NCI-H2227 (cell line): ENCODE measurements around the gene STX8.

Experiments used
- DNase-seq: peaks from one replicate; lab custom pipeline; 2025; ENCODE audit not compliant: unreplicated experiment; lab: John Stamatoyannopoulos, UW

The STX8 gene

DNA sequence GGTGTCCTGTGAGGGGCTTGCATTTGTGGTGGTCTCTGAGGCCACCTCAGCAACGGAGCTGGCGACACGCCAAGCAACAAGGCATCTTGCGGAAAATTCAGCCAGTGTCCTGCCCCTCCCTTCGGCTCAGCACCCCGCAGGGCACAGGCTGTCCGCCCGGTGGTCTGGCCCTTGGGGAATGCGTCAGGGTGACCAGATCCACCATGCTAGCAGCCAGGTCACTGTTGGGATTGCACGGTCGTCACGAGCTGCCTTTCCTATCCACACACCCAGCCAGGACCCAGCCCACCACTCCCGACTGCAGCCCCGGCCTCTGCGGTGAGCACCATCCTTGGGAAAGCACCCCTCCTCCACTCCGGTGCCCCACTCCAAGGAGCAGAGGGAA, 333.1 kb downstream of the STX8 start:
- DNase-seq, result no peak

DNA sequence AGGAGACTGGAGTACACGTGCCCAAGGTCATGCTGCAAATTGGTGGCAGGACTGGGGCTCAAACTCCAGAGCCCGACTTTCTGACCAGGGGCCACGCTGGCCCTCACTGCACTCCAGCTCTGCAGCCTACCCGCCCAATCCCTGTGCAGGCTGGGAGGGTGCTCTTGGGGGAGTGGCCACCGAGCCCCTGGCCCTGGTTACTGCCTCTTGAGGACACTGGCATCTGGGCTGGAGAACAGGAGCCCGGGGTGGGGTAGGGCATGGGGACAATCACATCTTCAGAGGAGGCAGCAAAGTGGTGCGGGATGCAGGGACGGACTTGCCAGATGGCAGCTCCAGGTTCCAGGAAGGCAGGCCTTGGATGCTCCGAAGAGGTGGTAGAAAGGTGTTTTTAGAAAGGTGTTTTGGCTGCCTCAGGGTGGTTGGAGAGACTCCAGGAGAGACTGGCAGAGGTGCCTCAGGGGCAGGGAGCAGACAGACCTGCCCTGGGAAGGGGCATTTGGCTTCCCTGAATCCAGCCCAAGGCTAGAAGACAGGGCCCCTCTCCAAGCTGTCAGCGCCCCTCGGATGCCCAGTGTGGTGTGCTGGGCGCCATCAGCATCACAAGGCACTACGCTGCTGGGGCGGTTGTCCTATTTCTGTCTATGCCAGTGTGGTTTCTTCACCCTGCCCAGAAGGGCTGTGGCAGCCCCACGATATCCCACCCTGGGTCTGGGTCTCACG, 333.7 kb downstream of the STX8 start:
- DNase-seq, result no peak

DNA sequence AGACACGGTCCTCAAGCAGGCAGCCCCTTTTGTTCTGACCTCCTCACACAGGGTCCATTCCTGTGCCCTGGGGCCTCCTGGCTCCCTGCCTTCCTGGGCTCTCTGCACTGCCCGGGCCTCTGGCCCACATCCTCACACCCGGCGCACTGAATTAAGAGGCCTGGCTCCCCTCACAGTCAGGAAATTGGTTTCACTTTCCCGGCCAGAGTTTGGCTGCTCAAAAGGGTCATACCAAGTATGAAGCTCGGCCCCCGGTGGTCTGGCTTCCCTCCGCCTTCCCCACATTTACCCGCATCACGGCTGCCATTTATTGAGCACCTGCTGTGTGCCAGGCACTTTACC, 334.3 kb downstream of the STX8 start:
- DNase-seq, result no peak

DNA sequence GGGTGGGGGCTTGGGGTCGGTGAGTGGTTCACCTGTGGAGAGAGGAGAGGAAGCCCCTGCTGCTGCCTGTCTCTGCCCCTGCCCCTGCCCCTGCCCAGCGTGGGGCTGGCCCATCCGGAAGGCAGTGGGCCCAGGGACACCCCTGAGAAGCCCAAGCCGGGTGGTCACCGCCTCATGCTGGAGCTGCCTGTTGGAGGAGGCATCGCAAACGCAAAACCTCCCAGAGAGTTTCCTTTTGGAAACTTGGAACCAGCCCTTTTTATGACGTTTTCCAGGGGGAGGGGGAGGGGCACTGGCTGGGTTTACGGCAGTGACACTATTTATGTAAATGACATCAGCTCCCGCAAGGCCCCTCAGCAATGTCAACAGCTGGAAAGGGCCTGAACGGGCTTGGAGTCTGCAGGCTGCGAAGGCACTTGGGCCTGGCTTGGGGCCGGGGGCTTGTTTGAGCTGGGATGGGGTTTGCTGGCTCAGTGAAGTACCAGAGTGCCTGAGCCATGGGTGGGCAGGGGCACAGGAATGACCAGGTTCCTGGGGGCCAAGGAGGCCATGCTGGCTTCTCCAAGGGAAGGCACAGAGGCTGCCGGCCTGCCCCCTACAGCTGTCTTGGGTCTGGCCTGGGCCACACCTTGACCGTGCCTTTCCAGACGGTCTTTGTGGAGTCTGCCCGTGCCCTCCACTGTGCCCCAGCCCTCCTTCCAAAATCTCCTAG, 334.8 kb downstream of the STX8 start:
- DNase-seq, result peak; percentile 34

DNA sequence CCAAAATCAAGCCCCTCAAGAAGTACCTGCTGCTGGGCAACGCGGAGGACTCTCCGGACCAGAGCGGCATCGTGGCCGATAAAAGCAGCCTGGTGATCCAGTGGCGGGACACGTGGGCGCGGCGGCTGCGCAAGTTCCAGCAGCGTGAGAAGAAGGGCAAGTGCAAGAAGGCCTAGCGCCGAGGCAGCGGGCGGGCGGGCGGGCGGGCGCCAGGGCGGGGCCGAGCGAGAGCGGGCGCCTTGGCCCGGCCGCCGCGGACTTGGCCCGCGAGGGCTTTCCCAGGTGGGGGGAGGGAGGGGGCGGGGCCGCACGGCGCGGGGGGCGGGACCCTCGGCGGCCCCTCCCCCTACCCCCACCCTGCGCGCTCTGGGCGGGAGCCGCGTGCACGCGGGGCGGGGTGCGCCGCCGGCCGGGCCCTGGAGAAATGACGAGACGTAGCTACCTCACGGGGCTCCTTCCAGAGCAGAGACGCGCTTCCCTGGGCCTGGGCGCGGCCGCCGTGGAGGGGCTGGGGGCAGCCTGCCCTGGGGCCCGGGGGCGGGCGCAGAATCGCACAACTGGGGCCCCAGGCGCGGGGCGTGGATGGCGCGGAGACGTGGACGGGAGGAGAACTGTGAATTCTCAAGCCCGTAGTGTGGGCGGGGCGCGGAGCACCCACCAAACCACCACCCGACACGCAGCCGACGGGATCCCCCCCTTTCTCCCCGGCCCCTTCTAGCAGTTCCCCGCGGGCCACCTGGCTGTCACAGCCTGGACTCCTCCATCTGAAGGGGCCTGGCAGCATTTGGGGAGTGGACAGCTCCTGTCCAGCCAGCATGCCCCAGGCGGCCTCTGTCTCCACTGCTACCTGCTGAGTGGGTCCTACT, 335.6 kb downstream of the STX8 start:
- DNase-seq, result peak; percentile 68

- no peak for DNase-seq
Observed at GRCh38 chr17:9239246-9239792, 336.3 kb downstream of the STX8 start.

DNA sequence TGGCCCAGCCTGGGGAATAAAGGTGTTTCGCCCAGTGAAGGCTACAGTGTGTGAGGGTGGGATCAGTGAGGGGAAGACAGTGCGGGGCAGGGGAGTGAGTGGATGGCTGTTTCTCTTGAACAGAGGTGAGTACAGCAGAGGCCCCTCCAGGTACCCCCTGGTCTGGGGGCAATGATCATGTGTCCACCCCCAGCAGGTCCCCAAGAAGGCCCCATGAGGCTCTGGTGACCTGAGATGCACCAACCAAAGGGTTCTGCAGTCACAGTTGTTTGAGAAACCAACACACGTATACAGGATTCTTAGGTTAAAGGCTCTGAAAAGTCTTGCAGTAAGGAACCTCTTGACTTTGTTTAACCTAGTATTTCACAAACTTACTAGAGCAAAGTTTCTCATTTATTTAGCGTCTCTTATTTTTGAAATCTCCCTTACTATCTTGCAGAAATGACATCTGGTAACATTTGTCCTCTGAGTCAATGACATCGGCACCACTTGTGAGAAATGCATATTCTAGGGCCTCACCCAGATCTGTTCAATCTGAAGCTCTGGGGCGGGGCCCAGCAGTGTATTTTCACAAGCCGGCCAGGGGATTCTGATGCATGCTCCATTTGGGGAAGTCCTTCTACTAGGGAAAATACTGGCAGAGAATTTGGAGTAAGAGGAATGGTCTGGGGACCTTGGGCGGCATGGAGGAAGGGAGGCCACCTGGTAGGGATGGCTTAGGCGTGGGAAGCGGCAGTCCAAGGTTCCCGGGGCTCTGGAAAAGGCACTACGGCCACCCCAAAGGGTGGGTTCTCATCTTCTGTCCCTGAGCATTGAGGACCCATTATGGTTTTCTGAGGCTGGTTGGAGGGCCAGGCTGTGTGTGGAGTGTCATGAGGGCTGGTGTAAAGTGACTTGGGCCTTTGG, 337.0 kb downstream of the STX8 start:
- DNase-seq, result no peak

DNA sequence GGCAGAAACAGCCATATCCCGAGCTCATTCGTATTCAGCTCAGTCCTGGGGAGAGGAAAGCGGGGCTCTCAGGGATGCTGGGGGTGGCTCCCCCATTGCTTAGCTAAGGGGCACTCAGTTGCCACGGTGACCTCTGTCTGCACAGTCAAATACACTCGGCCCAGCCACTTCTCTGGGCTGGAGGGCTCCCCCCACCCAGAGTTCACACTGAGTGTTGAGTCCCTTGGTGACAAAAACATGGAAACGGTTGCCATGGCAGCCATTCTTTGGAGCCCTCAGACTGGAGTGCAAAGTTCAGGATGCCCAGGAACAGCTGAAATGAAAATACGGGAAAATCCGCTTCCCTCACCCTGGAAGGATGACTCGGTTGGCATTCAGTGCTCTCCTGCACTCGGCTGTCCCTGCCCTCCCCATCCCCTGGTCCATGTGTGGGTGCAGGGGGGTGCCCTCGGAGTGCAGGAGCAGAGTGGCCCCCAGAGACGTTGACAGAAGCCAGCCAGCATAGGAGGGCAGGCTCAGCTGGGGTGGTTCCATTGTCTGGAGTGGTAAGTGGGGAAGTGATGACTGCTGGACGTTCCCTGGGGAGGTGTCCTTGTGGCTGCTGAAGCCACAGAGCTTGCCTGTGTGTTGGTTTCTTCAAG, 337.8 kb downstream of the STX8 start:
- peak; percentile 18 for DNase-seq

DNA sequence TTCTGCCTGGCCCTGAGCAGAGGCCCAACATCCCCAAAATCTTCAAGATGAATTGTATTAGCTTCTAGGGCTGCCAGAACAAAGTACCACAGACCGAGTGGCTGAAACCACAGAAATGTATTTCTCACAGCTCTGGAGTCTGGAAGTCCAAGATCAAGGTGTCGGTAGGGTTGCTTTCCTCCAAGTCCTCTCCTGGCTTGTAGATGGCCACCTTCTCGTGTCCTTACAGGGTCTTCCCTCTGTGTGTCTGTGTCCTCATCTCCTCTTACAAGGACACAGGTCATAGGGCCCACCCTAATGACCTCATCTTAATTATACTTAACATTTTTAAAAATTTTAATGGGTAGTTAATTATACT, 338.6 kb downstream of the STX8 start:
- no peak for DNase-seq

DNA sequence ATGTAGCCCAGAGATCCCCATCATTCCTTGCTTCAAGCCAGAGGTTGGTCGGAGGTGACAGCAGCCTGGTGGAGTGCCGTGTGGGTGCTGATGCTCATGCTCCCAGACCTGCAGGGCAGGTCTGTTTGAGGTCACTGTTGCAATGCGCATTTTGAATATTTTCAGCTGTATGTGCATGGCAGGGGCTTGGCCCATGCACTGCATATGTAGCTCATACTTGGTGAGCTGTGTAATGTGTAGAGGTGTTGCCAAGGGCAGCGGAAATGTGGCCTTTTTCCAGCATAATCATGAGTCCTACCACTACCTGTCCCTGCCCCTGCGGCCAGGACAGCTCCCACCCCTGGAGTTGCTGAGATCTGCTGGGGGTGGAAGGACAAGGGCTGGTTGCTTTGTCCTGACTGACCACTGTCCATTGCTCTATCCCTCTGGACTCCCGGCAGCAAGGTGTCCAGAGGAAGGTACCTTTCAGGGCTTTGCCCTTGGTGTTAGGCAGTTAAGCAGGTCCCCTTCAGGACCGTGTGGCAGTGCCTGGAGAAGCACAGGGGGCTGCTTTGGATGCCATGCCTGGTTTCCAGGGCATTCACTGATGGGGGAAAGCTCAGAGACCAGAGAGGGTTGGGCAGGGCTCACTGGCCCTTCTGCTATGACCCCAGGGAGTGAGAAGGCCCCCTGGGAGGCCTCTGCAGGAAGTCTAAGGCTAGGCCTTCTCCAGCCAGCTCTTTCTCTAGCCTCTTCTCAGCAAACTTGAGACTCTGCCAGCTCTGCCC, 339.2 kb downstream of the STX8 start:
- DNase-seq, result no peak

GRCh38 chr17:9235346-9235745, 340.3 kb downstream of the STX8 start:
- no peak for DNase-seq

GRCh38 chr17:9234389-9234945, 341.2 kb downstream of the STX8 start:
- no peak for DNase-seq

DNA sequence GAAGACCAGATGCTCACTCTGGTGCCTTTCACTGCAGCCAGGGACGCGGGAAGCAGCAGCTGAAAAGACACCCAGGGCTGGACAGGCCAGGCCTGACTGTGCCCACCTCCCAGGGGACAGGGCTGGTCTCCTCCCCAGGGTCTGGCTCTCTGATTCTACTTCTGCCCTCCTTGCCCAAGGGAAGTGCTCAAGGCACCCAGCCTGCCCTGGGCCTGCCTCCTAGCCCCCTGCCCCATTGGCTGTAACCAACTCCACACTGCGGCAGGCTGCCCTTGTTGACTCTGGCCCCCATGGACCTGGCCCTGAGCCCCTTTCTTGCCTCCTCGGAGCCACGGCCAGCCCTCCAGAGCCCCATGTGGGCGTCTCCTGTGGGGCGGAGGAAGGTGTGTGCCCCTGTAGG, 341.9 kb downstream of the STX8 start:
- DNase-seq, result no peak

GRCh38 chr17:9233271-9233599, 342.4 kb downstream of the STX8 start:
- no peak for DNase-seq

DNA sequence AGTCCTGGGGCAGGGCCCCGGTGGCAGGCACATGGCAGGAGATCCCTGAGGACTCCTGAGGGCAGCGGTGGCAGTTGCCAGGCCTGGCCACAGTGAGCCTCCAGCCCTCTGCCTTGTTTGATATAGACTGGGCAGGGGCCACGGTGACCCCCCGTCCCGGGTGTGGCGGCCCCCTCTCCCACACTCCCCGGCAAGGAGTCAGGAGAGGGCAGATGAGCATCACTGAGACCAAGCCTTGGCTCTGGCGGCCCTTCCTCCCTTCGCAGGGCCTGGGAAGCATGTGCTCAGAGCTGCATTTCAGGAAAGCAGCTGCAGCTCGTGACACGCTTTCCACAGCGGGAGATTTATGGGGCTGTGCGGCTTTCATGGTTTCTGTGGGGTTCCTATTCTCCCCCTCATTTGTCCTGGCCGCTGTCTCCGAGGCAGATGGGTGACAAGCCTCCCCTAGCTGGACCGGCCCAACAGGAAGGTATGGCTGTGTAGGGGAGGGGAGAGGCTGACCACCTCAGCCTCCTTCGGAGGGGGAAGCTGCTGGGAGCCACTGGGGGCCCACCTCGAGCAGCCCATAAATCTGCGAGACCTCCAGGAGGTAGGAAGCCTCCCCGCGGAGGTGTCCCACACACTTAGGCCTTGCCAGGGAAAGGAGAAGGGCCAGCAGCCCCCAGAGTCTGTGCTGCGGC, 342.9 kb downstream of the STX8 start:
- DNase-seq, result no peak

- no peak for DNase-seq
Observed at GRCh38 chr17:9232155-9232475, 343.5 kb downstream of the STX8 start.

- DNase-seq, result no peak
Observed at GRCh38 chr17:9231449-9232154, 344.0 kb downstream of the STX8 start.

- DNase-seq, result no peak
Observed at GRCh38 chr17:9230861-9231260, 344.8 kb downstream of the STX8 start.
